Measurements from ENCODE around the gene CYTL1.
"Not testable (repeated sequence)": the region's sequence is repeated elsewhere in the genome, so short reads cannot be mapped to it uniquely, and the experiment has no call there.

The CYTL1 gene

DNA sequence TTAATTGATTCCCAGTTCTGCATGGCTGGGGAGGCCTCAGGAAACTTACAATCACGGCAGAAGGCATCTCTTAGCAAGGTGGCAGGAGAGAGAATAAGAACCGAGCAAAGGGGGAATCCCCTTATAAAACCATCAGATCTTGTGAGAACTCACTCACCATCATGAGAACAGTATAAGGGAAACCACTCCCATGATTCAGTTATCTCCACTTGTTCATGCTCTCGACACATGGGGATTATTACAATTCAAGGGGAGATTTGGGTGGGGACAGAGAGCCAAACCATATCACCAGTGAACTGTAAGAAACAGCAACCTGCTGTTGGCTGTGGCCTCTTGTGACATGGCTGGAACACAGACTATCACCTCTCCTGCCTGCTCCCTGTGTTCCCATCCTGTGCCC lies 7.1 kb upstream of the CYTL1 start:
- H3K36me3 ChIP-seq (replicated peaks): no peaks in the 10 kb centered on the region
- no peak overlapping the region for H3K4me3 ChIP-seq
- in situ Hi-C loops (cut with MboI; ENCODE audit: low sequenced_read_pairs): no loop called here
- no peaks in the 10 kb centered on the region for H3K4me1 ChIP-seq
- DNase-seq (ENCODE audit: low spot score in 2 of 2): no peak
- H3K9me3 ChIP-seq: no peaks in the 10 kb centered on the region
- H3K27me3 ChIP-seq (ENCODE audit: low read depth): no peaks in the 10 kb centered on the region

DNA sequence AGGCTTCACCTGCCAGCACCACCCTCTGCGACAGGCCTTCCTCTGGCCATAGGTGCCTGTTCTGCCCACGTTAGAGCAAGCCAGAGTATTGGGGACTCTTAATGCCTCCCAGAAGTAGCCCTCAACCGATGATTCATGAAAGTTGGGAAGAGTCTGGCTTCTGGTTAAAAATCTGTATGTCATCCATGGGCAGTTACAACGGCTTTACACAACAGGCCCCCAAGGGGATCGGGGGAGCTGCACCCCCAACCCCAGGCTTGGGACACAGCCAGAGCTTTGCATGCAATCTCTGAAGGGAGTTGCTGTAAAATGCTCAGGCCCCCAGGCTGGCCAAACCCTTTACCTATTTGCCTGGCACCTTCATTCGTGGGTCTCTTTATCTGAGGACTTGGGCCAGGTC lies 5.4 kb upstream of the CYTL1 start:
- H3K9me3 ChIP-seq: no peaks in the 10 kb centered on the region
- no peaks in the 10 kb centered on the region for H3K4me1 ChIP-seq
- no peak for DNase-seq (ENCODE audit: low spot score in 2 of 2)
- H3K27me3 ChIP-seq (ENCODE audit: low read depth): no peaks in the 10 kb centered on the region
- in situ Hi-C loops (cut with MboI; ENCODE audit: low sequenced_read_pairs): no loop called here
- H3K36me3 ChIP-seq (replicated peaks): no peaks in the 10 kb centered on the region
- no peak overlapping the region for H3K4me3 ChIP-seq

DNA sequence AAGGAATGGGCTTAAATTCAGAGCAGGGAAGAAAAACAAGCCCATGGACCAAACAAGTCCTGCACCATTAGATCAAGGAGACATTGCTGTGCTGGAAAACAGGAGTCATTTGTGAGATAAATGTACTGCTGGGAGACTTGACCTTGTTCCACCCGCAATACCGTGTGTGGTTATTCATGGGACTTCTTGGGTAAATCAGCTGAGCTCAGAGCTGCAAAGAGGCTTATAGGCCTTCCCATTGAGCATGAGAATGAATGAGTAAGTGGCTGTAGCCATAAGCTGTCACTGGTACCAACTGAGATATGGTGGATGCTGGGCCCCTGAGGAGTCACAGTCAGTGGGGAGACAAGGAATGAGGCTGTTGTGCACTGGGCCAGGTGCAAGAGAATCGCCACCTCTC lies 2.3 kb upstream of the CYTL1 start:
- H3K36me3 ChIP-seq (replicated peaks): no peaks in the 10 kb centered on the region
- in situ Hi-C loops (cut with MboI; ENCODE audit: low sequenced_read_pairs): no loop called here
- H3K4me1 ChIP-seq: no peaks in the 10 kb centered on the region
- H3K27me3 ChIP-seq (ENCODE audit: low read depth): no peaks in the 10 kb centered on the region; the same call in 1 of the 2 replicates
- no peak for DNase-seq (ENCODE audit: low spot score in 2 of 2)
- no peak overlapping the region for H3K4me3 ChIP-seq
- no peaks in the 10 kb centered on the region for H3K9me3 ChIP-seq

DNA sequence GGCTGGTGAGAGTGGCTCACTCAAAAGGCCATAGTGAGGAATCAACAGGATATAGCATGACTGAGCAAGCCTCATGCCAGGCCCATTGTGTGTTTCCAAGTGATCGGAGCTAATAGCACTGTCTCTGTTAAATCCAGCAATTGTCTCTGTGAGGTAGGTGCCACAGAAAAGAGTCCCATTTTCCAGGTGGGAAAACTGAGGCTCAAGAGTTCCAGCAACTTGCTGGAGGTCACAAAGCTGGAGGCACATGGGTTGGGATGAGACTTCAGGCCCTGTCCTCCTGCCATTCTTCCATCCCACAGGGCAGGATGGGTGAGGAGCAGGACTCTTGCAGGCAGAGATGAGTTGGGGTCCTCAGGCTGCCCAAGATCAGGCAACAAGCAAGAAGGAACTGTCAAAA lies 1.1 kb upstream of the CYTL1 start:
- no peaks in the 10 kb centered on the region for H3K9me3 ChIP-seq
- DNase-seq (ENCODE audit: low spot score in 2 of 2): no peak
- H3K4me3 ChIP-seq: no peak overlapping the region
- H3K4me1 ChIP-seq: no peaks in the 10 kb centered on the region
- no peaks in the 10 kb centered on the region for H3K36me3 ChIP-seq (replicated peaks)
- in situ Hi-C loops (cut with MboI; ENCODE audit: low sequenced_read_pairs): no loop called here
- no peaks in the 10 kb centered on the region; the same call in 1 of the 2 replicates for H3K27me3 ChIP-seq (ENCODE audit: low read depth)

DNA sequence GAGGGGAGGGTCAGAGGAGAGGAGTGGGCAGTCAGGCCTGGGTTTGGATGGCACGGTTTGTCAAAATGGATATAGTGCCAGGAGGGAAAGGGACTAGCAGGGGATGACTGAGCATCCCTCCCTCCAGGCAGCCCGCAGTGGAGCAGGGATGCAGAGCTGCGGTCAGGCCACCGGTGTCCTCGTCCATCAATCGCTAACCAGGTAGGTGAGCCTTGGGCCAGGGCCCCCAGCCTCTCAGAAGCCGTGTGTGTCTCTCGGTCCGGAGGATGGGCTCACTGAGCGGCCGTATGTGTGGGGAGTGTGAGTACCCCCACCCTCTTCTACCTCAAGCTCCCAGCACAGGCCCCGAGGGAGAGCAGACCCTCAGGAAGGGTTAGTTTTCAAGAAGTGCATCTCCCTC lies 538 bp upstream of the CYTL1 start:
- H3K4me3 ChIP-seq: no peak overlapping the region
- H3K4me1 ChIP-seq: no peaks in the 10 kb centered on the region
- H3K27me3 ChIP-seq (ENCODE audit: low read depth): no peaks in the 10 kb centered on the region; the same call in 1 of the 2 replicates
- H3K9me3 ChIP-seq: no peaks in the 10 kb centered on the region
- no peak for DNase-seq (ENCODE audit: low spot score in 2 of 2)
- no peaks in the 10 kb centered on the region for H3K36me3 ChIP-seq (replicated peaks)
- in situ Hi-C loops (cut with MboI; ENCODE audit: low sequenced_read_pairs): no loop called here

DNA sequence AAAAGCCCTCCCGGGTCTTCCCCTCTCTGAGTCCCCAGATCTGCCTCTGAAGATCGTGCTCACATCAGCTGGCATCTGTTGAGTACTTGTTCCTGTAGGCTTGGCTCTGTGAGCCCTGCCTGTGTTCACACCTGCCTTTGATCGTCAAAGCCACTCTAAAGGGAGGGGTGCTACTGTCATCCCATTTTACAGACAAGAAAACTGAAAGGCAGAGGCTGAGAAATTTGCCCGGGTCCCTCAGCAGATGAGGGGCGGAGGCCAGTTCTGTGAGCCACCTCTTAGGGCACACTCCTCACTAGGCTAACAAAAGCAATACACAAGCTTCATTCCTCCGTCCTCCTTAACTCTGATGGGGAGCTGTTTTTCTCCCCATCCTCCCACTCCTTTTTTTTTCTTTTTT lies 655 bp downstream of the CYTL1 start:
- no peaks in the 10 kb centered on the region; the same call in 1 of the 2 replicates for H3K27me3 ChIP-seq (ENCODE audit: low read depth)
- H3K36me3 ChIP-seq (replicated peaks): no peaks in the 10 kb centered on the region
- no peaks in the 10 kb centered on the region for H3K9me3 ChIP-seq
- no peaks in the 10 kb centered on the region for H3K4me1 ChIP-seq
- DNase-seq (ENCODE audit: low spot score in 2 of 2): no peak
- in situ Hi-C loops (cut with MboI; ENCODE audit: low sequenced_read_pairs): no loop called here
- no peak overlapping the region for H3K4me3 ChIP-seq

DNA sequence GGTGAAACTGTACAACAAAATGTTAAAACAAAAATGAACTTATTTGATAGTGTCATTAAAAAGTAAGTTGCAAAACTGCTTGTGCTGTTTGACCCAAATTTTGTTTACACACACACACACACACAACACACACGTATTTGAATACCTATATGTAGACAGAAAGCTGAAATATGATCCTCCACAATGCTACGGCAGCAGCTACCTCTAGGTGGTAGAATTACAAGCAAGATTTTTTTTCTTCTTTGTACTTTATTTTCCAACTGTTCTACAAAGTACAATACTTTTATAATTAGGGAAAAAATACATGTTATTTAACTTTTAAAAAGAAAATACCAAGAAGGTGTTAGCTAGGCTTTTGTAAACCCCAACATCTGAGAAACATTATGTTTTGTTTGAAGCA lies 1.2 kb downstream of the CYTL1 start:
- Histone ChIP-seq H3K4me3 (no peak overlapping the region), H3K27me3 (ENCODE audit: low read depth) (peaks cover under 1% of the 10 kb centered on the region; the same call in 1 of the 2 replicates), H3K4me1 (no peaks in the 10 kb centered on the region), H3K36me3 (replicated peaks) (no peaks in the 10 kb centered on the region), H3K9me3 (no peaks in the 10 kb centered on the region)
- DNase-seq (ENCODE audit: low spot score in 2 of 2): no peak
- in situ Hi-C loops (cut with MboI; ENCODE audit: low sequenced_read_pairs): no loop called here

DNA sequence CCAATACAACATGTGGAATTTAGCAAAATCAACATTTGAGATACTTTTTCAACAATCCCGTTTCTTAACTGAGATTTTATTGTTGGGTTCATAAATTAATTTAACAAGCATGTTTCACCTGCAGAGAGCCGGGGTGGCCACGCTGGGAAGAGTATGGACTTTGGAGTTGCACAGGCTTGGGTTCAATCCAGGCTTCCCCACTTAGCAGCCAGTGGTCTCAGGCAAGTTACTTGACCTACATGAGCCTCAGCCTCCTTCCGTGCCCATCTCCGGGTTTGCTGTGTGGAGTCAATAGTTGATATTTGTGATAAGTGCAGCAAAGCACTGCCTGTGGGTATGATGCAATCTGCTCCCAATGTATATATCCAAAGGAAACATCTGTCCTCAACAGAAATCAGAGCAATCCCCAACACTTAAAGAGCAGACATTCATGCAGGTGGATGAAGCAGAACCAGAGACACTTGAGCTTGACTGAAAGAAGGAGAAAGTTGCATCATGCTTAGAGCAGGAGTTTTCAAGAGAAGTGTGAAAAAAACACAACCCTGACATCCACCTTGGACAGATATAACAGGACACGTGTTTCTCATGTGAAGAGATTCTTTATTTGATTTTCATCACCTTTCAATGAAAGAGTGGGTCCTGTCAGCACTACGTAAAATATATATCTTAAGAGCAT lies 5.1 kb downstream of the CYTL1 start:
- H3K4me3 ChIP-seq: no peak overlapping the region
- no peaks in the 10 kb centered on the region for H3K36me3 ChIP-seq (replicated peaks)
- DNase-seq (ENCODE audit: low spot score in 2 of 2): no peak
- in situ Hi-C loops (cut with MboI; ENCODE audit: low sequenced_read_pairs): no loop called here
- no peaks in the 10 kb centered on the region for H3K9me3 ChIP-seq
- no peaks in the 10 kb centered on the region for H3K4me1 ChIP-seq
- peaks cover 2% of the 10 kb centered on the region; the same call in 1 of the 2 replicates for H3K27me3 ChIP-seq (ENCODE audit: low read depth)

DNA sequence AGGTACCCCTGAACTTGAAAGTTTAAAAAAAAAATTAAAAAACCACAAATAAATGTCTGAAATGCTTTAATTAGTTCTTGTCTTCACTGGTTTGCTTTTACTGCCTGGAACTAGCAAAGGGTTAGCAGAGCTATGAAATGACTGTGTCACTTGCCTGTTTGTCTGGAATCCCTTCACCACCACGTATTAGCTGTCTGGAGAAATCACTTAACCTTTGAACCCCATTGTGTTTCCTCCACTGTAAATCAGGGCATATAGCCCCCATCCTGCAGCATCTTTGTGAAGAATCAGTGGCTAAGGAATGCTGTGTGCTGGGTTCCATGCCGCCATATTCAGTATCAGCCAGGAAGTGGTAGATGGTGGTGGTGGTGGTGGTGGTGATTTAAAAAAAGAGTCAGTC lies 6.3 kb downstream of the CYTL1 start:
- in situ Hi-C loops (cut with MboI; ENCODE audit: low sequenced_read_pairs): no loop called here
- Histone ChIP-seq H3K9me3 (no peaks in the 10 kb centered on the region), H3K36me3 (replicated peaks) (no peaks in the 10 kb centered on the region), H3K27me3 (ENCODE audit: low read depth) (peaks cover 2% of the 10 kb centered on the region; the same call in 1 of the 2 replicates), H3K4me1 (no peaks in the 10 kb centered on the region), H3K4me3 (no peak overlapping the region)
- no peak for DNase-seq (ENCODE audit: low spot score in 2 of 2)

DNA sequence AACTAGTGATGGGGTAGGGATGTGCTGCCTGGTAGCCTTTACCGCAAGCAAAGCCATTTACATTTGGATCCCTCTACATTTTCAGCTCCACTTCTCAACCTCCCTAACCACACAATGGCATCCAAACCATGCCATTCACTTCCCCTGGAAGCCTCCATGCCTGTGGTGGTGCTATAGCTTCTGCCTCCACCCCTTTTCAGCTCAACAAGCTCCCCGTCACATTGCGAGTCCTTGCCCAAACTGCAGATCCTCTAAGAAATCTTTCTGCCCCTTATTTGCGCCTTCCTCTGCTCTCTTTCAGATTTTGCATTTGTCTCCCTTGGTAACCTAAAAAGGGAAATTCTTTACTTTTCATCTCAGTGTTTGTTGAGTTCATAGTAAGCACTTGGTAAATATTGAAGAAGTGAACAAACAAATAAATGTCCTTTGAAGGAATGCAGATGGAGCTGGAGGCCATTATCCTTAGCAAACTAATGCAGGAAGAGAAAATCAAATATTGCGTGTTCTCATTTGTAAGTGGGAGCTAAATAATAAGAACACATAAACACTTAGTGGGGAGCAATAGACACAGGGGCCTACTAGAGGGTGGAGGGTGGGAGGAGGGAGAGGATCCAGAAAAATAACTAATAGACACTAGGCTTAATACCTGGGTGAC lies 6.9 kb downstream of the CYTL1 start:
- Histone ChIP-seq H3K36me3 (replicated peaks) (no peaks in the 10 kb centered on the region), H3K9me3 (no peaks in the 10 kb centered on the region), H3K27me3 (ENCODE audit: low read depth) (peaks cover 2% of the 10 kb centered on the region; the same call in 1 of the 2 replicates), H3K4me1 (no peaks in the 10 kb centered on the region), H3K4me3 (no peak overlapping the region)
- in situ Hi-C loops (cut with MboI; ENCODE audit: low sequenced_read_pairs): no loop called here
- no peak for DNase-seq (ENCODE audit: low spot score in 2 of 2)

DNA sequence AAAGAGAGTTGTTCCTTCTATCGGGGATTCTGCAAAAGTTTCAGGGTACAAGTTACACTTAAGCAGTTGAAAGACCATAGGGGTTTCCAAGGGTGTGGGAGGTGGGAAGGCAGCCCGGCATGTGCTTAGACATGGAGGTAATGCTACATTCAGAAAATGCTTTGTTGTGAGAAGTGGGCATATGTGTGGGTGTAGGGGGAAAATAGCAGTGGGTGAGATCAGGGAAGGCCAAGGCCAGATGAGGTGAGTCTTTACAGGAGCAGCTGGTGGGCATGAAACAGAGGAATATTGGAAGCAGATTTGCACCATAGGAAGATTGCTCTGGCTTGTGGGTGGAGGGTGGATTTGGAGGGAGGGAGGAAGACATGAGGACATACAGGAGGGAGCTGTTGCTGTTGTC lies 8.3 kb downstream of the CYTL1 start:
- DNase-seq (ENCODE audit: low spot score in 2 of 2): no peak
- no peak overlapping the region for H3K4me3 ChIP-seq
- H3K9me3 ChIP-seq: no peaks in the 10 kb centered on the region
- no peaks in the 10 kb centered on the region for H3K36me3 ChIP-seq (replicated peaks)
- no peaks in the 10 kb centered on the region for H3K4me1 ChIP-seq
- H3K27me3 ChIP-seq (ENCODE audit: low read depth): 0 out of 2 replicates have a peak, but pooled peaks cover 2% of the 10 kb centered on the region
- in situ Hi-C loops (cut with MboI; ENCODE audit: low sequenced_read_pairs): no loop called here

DNA sequence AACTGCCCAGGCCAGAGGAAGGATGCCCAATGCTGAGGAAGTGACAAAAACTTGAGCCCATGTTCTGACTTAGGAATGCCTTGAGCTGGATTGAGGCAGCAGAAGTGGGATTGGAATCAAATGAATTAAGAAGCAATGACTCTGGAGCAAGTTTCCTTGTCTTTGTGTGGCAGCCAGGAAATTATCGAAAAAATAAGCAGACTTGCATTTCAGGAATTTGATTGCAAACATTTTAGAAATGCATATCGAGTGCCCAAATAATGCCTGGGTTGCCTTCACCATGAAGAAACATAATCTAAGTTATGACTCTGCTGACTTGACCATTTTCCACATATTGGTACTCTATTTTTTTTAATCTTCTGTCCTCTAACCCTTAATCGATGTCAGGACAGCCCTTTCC lies 9.5 kb downstream of the CYTL1 start:
- Histone ChIP-seq H3K4me1 (no peaks in the 10 kb centered on the region), H3K36me3 (replicated peaks) (no peaks in the 10 kb centered on the region), H3K4me3 (no peak overlapping the region), H3K9me3 (no peaks in the 10 kb centered on the region), H3K27me3 (ENCODE audit: low read depth) (0 out of 2 replicates have a peak, but pooled peaks cover 2% of the 10 kb centered on the region)
- DNase-seq (ENCODE audit: low spot score in 2 of 2): no peak
- in situ Hi-C loops (cut with MboI; ENCODE audit: low sequenced_read_pairs): no loop called here

DNA sequence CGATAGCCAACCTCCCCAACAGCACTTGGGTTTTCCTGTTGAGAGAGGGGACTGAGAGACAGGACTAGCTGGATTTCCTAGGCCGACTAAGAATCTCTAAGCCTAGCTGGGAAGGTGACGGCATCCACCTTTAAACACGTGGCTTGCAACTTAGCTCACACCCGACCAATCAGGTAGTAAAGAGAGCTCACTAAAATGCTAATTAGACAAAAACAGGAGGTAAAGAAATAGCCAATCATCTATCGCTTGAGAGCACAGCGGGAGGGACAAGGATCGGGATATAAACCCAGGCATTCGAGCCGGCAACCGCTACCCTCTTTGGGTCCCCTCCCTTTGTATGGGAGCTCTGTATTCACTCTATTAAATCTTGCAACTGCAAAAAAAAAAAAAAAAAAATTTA lies 12.3 kb downstream of the CYTL1 start:
- H3K4me1 ChIP-seq; H3K9me3 ChIP-seq; DNase-seq (ENCODE audit: low spot score in 2 of 2); H3K27me3 ChIP-seq (ENCODE audit: low read depth); in situ Hi-C loops (cut with MboI; ENCODE audit: low sequenced_read_pairs); H3K36me3 ChIP-seq (replicated peaks); H3K4me3 ChIP-seq: not testable (repeated sequence)

DNA sequence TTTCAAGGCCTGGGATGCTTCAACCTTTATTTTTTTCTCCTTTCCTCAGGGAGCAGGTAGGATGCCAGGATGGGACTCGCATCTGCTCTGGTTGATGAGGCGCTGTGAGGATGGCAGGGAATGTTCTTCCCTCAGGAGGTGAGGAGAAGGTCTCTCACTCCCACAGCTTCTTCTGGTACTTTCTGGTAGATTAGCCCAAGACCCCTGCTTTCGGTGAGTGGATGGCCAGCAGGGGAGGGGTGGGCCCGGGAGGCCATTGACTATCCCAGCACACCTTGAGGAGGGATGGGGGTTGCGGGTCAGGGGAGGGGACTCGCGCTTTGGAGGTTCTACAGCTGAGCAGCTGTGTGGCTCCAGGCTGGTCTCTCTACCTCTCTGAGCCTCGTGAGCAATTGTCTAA lies 14.8 kb downstream of the CYTL1 start:
- Histone ChIP-seq H3K36me3 (replicated peaks) (no peaks in the 10 kb centered on the region), H3K9me3 (no peaks in the 10 kb centered on the region), H3K4me3 (no peak overlapping the region), H3K27me3 (ENCODE audit: low read depth) (no peaks in the 10 kb centered on the region), H3K4me1 (no peaks in the 10 kb centered on the region)
- DNase-seq (ENCODE audit: low spot score in 2 of 2): no peak
- in situ Hi-C loops (cut with MboI; ENCODE audit: low sequenced_read_pairs): no loop called here
